NT2/D1 (cell line): ENCODE data around the gene CRELD2.

ENCODE experiments used
- SUZ12 ChIP-seq: IDR thresholded peaks from 2 replicates; pipeline ENCODE4 v1.6.1; 2011; ENCODE audit not compliant: insufficient read length, insufficient read depth; ENCODE audit errors: extremely low read depth
- YY1 ChIP-seq: IDR thresholded peaks from 2 replicates; pipeline ENCODE4 v1.6.1; 2011; ENCODE audit not compliant: insufficient read length, insufficient read depth
- ZNF274 ChIP-seq: IDR thresholded peaks from 2 replicates; pipeline ENCODE4 v1.6.1; 2011; ENCODE audit warnings: mild to moderate bottlenecking, low read depth, low read length

DNA sequence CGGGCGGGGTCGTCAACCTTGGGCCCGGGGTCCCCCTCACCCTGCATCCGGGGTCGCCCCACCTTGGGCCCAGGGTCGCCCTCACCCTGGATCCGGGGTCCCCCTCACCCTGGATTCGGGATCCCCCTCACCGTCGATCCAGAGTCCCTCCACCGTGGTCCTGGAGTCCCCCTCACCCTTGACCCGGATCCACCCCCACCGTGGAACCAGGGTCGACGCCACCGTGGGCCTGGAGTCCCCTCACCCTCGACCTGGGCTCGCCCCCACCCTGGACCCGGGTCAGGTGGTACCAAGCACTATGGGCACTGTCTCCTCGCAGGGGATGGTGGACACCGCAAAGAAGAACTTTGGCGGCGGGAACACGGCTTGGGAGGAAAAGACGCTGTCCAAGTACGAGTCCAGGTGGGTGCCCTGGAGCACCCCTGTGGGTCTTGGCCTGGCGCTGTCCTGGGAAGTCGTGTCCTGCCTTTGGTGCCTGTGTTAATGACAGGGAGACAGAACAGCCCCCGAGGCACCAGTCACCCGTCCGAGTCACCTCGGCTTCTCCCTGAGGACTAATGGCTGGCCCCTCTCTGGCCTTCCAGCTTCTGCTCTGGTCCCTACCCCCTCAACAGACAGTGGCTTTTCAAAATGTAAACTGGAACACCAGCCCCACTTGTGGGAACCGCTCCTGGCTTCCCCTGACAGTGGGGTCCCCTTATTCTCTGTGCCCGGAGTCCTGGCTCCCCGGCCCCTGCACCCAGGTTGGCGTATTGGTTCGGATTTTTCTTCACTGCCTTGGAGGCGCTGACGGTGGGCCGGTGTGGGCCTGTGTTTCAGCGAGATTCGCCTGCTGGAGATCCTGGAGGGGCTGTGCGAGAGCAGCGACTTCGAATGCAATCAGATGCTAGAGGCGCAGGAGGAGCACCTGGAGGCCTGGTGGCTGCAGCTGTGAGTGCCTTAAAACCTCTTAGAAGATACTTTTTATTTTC is 762 bp downstream of the CRELD2 start:
- no peak for TF ChIP-seq YY1
- TF ChIP-seq ZNF274, result no peak
- TF ChIP-seq SUZ12, result no peak
